ENCODE measurements around the gene PLCL2.

PLCL2 gene

DNA sequence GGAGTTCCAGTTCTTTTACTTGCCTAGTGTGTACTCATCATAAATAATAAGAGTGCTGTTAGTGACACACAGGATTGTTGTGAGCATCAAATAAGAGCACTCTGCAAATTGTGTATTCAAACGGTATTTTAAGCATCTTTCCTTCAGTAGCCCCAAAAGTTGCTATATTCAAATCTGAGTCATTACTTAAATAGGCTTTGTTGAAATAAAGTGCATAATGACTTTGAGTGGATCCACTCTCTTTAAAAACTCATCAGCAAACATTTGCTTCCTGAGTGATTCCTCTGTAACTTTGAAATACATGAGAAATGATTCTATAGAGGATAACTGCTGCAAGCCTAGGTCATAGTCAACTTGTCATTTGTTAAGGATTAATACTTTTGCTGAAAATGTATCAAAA, 29.3 kb upstream of the PLCL2 start:
- H3K27me3 ChIP-seq (ENCODE audit: low read depth, low read length), result no peaks in the 10 kb centered on the region
- no peaks in the 10 kb centered on the region for H3K79me2 ChIP-seq (ENCODE audit: low read length)

GRCh38 chr3:16860234-16860633, 24.5 kb upstream of the PLCL2 start:
- H4K20me1 ChIP-seq (ENCODE audit: insufficient read depth, low read length), result no peaks in the 10 kb centered on the region
- H3K27ac ChIP-seq (ENCODE audit: low read length), result no peak overlapping the region
- peaks cover 18% of the 10 kb centered on the region for H3K4me1 ChIP-seq (ENCODE audit: low read length)
- no peak overlapping the region for H3K9ac ChIP-seq (ENCODE audit: low read length)
- H3K79me2 ChIP-seq (ENCODE audit: low read length), result no peaks in the 10 kb centered on the region
- TF ChIP-seq EZH2phosphoT487 (IDR thresholded peaks at IDR 0.05; ENCODE audit: low read depth), result no peak
- TF ChIP-seq, protein P1, sequence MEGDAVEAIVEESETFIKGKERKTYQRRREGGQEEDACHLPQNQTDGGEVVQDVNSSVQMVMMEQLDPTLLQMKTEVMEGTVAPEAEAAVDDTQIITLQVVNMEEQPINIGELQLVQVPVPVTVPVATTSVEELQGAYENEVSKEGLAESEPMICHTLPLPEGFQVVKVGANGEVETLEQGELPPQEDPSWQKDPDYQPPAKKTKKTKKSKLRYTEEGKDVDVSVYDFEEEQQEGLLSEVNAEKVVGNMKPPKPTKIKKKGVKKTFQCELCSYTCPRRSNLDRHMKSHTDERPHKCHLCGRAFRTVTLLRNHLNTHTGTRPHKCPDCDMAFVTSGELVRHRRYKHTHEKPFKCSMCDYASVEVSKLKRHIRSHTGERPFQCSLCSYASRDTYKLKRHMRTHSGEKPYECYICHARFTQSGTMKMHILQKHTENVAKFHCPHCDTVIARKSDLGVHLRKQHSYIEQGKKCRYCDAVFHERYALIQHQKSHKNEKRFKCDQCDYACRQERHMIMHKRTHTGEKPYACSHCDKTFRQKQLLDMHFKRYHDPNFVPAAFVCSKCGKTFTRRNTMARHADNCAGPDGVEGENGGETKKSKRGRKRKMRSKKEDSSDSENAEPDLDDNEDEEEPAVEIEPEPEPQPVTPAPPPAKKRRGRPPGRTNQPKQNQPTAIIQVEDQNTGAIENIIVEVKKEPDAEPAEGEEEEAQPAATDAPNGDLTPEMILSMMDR (IDR thresholded peaks at IDR 0.05; ENCODE audit: low read depth, low read length), result no peak
- H3K4me3 ChIP-seq (ENCODE audit: low read length), result no peak overlapping the region
- no peaks in the 10 kb centered on the region for H3K27me3 ChIP-seq (ENCODE audit: low read depth, low read length)
- H3K36me3 ChIP-seq (replicated peaks; ENCODE audit: low read depth, low read length), result no peaks in the 10 kb centered on the region
- H3K4me2 ChIP-seq (ENCODE audit: low read length), result no peak overlapping the region
- 0 out of 2 replicates have a peak, but pooled peaks cover 5% of the 10 kb centered on the region for H3K9me3 ChIP-seq (ENCODE audit: insufficient read depth, low read length)
- H2AFZ ChIP-seq (ENCODE audit: low read depth, low read length), result no peak overlapping the region

More for the DNA sequence above, 29.3 kb upstream of the PLCL2 start:
- Histone ChIP-seq H3K4me2 (ENCODE audit: low read length) (no peak overlapping the region), H3K27ac (ENCODE audit: low read length) (no peak overlapping the region), H3K4me1 (ENCODE audit: low read length) (peaks cover 7% of the 10 kb centered on the region), H3K36me3 (replicated peaks; ENCODE audit: low read depth, low read length) (no peaks in the 10 kb centered on the region), H3K9ac (ENCODE audit: low read length) (no peak overlapping the region), H4K20me1 (ENCODE audit: insufficient read depth, low read length) (no peaks in the 10 kb centered on the region), H2AFZ (ENCODE audit: low read depth, low read length) (no peak overlapping the region), H3K9me3 (ENCODE audit: insufficient read depth, low read length) (no peaks in the 10 kb centered on the region), H3K4me3 (ENCODE audit: low read length) (no peak overlapping the region)
- no peak for TF ChIP-seq EZH2phosphoT487 (IDR thresholded peaks at IDR 0.05; ENCODE audit: low read depth)

GRCh38 chr3:16861432-16861831, 23.3 kb upstream of the PLCL2 start:
- Histone ChIP-seq H3K36me3 (replicated peaks; ENCODE audit: low read depth, low read length) (no peaks in the 10 kb centered on the region), H3K27me3 (ENCODE audit: low read depth, low read length) (0 out of 2 replicates have a peak, but pooled peaks cover 6% of the 10 kb centered on the region), H3K9ac (ENCODE audit: low read length) (no peak overlapping the region), H3K4me3 (ENCODE audit: low read length) (no peak overlapping the region), H3K4me2 (ENCODE audit: low read length) (no peak overlapping the region), H2AFZ (ENCODE audit: low read depth, low read length) (no peak overlapping the region), H3K9me3 (ENCODE audit: insufficient read depth, low read length) (0 out of 2 replicates have a peak, but pooled peaks cover 5% of the 10 kb centered on the region), H3K4me1 (ENCODE audit: low read length) (peaks cover 18% of the 10 kb centered on the region), H3K27ac (ENCODE audit: low read length) (no peak overlapping the region), H4K20me1 (ENCODE audit: insufficient read depth, low read length) (no peaks in the 10 kb centered on the region), H3K79me2 (ENCODE audit: low read length) (no peaks in the 10 kb centered on the region)
- TF ChIP-seq EZH2phosphoT487 (IDR thresholded peaks at IDR 0.05; ENCODE audit: low read depth), result no peak
- TF ChIP-seq, protein P1 (IDR thresholded peaks at IDR 0.05; ENCODE audit: low read depth, low read length), result no peak

DNA sequence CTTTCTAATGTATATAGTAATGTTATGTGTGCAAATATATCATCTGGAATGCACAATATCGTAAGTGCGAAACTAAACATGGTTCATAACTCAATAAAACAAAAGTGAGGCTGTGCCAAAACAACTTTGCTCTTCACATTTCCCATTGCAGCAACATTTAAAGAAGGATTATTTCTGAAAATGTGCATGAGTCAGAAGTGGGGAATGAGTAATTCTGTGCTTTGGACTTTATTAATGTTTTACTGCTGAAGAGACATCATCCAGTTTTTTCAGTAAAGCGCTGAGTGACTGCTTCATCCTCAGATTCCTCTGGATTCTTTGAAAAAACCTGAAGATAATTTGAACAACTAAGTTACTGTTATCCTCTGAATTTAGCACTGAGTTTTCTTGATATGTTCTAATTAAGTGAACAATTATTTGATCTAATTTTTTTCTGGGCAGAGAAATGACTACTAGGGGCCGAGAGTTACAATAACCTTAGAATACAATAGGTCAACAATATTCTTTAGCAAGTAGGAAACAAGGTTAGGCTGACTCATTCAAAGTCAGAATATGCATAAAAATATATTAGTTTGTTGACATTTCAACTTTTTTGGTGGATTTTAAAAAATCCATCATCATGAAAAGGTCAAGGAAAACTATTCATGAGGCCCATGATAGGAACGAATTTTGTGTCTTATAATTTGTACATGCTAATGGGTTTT, 20.0 kb upstream of the PLCL2 start:
- TF ChIP-seq EZH2phosphoT487 (IDR thresholded peaks at IDR 0.05; ENCODE audit: low read depth), result no peak
- TF ChIP-seq, protein P1 (IDR thresholded peaks at IDR 0.05; ENCODE audit: low read depth, low read length), result no peak
- Histone ChIP-seq H4K20me1 (ENCODE audit: insufficient read depth, low read length) (no peaks in the 10 kb centered on the region), H3K4me3 (ENCODE audit: low read length) (no peak overlapping the region), H3K36me3 (replicated peaks; ENCODE audit: low read depth, low read length) (no peaks in the 10 kb centered on the region), H3K9me3 (ENCODE audit: insufficient read depth, low read length) (0 out of 2 replicates have a peak, but pooled peaks cover 5% of the 10 kb centered on the region), H2AFZ (ENCODE audit: low read depth, low read length) (no peak overlapping the region), H3K79me2 (ENCODE audit: low read length) (no peaks in the 10 kb centered on the region), H3K27me3 (ENCODE audit: low read depth, low read length) (peaks cover 16% of the 10 kb centered on the region), H3K4me1 (ENCODE audit: low read length) (peaks cover 11% of the 10 kb centered on the region), H3K27ac (ENCODE audit: low read length) (no peak overlapping the region), H3K9ac (ENCODE audit: low read length) (no peak overlapping the region), H3K4me2 (ENCODE audit: low read length) (peak overlapping the region; percentile 40)
